B cell (primary cell): ENCODE data around the gene HOXA4. TPM values are rescaled to one million over a fixed set of nuclear protein-coding genes. Genes with fewer than 3 reads are reported as not detected.

Experiments
- ATAC-seq: fragments of 200-7000 bp; cut with Tn5 transposase; one replicate; pipeline ENCODE4 v1.10.0; 2021; ENCODE audit warnings: low read depth, mild to moderate bottlenecking, moderate number of reproducible peaks, moderate library complexity
- CTCF ChIA-PET: fragments of 350-600 bp; sonication (Branson Sonifier 250); formaldehyde crosslinking; loops from one replicate; lab custom pipeline; 2021; ENCODE audit warnings: antibody characterized with exemption, inconsistent platforms; lab: Charles Lee
- POLR2A ChIA-PET: fragments of 350-600 bp; sonication (Branson Sonifier 250); formaldehyde crosslinking; loops from one replicate; lab custom pipeline; 2021; ENCODE audit warnings: antibody characterized with exemption; lab: Charles Lee
- DNase-seq: peaks from one replicate; pipeline ENCODE4 v3.0.0; 2013
- H2AFZ ChIP-seq: 2 replicates; pipeline ENCODE4 v1.6.1; 2012; ENCODE audit warnings: mild to moderate bottlenecking, low read depth, low read length; ENCODE audit not compliant: insufficient read depth, poor library complexity, severe bottlenecking
- H3K27ac ChIP-seq, 2 donors: 1 replicate in 1 of 2; 2 replicates in 1 of 2; pipeline ENCODE4 v1.5.1; 2012 to 2013; ENCODE audit warnings: low read length in 2 of 2, mild to moderate bottlenecking in 2 of 2, moderate library complexity in 1 of 2
- H3K27me3 ChIP-seq, 4 experiments: fragments of 200-600 bp in 1 of 4; sonication (generic) in 1 of 4; replicated peaks in 1 of 4; 1 replicate in 2 of 4; 2 replicates in 2 of 4; pipeline versions ENCODE4 v1.6.1 to v1.7.0; 2013 to 2016; ENCODE audit warnings: low read length in 3 of 4, mild to moderate bottlenecking in 2 of 4, mixed read lengths in 1 of 4, moderate library complexity in 1 of 4; ENCODE audit not compliant: insufficient read depth in 4 of 4, control insufficient read depth in 3 of 4; ENCODE audit errors: control extremely low read depth in 1 of 4
- H3K36me3 ChIP-seq, 2 experiments: replicated peaks in 1 of 2; 1 replicate in 1 of 2; 2 replicates in 1 of 2; pipeline versions ENCODE4 v1.6.1 to v1.7.1; 2013; ENCODE audit warnings: low read length in 1 of 2; ENCODE audit not compliant: insufficient read depth in 2 of 2, control insufficient read depth in 1 of 2; ENCODE audit errors: control extremely low read depth in 1 of 2, extremely low read depth in 1 of 2
- H3K4me1 ChIP-seq, 2 donors: fragments of 200-600 bp in 1 of 2; sonication (generic) in 1 of 2; 1 replicate in 1 of 2; 2 replicates in 1 of 2; pipeline versions ENCODE4 v1.5.1 to v1.6.1; 2013 to 2017; ENCODE audit warnings: low read length in 2 of 2; ENCODE audit not compliant: control insufficient read depth in 2 of 2, insufficient read depth in 2 of 2
- H3K4me2 ChIP-seq: replicated peaks from 2 replicates; pipeline ENCODE3; 2012; ENCODE audit warnings: mild to moderate bottlenecking, low read depth, low read length; ENCODE audit not compliant: poor library complexity, severe bottlenecking
- H3K4me3 ChIP-seq, 5 experiments: fragments of 200-600 bp in 1 of 5; sonication (generic) in 1 of 5; 1 replicate in 3 of 5; 2 replicates in 2 of 5; pipeline versions ENCODE4 v1.5.1 to v1.7.0; 2011 to 2016; ENCODE audit warnings: low read length in 4 of 5, mild to moderate bottlenecking in 4 of 5, low read depth in 2 of 5, control low read depth in 1 of 5, moderate library complexity in 1 of 5; ENCODE audit not compliant: insufficient read depth in 1 of 5; ENCODE audit errors: control extremely low read depth in 1 of 5, extremely low read depth in 1 of 5
- H3K79me2 ChIP-seq: fragments of 200-600 bp; sonication (generic); one replicate; pipeline ENCODE4 v1.6.0; 2016; ENCODE audit warnings: low read length; ENCODE audit not compliant: control insufficient read depth, insufficient read depth
- H3K9ac ChIP-seq: fragments of 200-600 bp; sonication (generic); 2 replicates; pipeline ENCODE4 v1.6.1; 2017; ENCODE audit warnings: mild to moderate bottlenecking, low read length, moderate library complexity
- H3K9me3 ChIP-seq, 3 donors: one replicate each; pipeline versions ENCODE4 v1.6.1 to v1.7.1; 2013; ENCODE audit warnings: low read length in 2 of 3; ENCODE audit not compliant: control insufficient read depth in 2 of 3, insufficient read depth in 1 of 3; ENCODE audit errors: control extremely low read depth in 1 of 3
- H4K20me1 ChIP-seq: 2 replicates; pipeline ENCODE4 v1.6.0; 2012; ENCODE audit warnings: mild to moderate bottlenecking, low read length; ENCODE audit not compliant: insufficient read depth, control insufficient read depth, poor library complexity, severe bottlenecking
- H3K27ac Mint-ChIP-seq: one replicate; pipeline ENCODE4 v1.8.0; 2021; ENCODE audit warnings: mixed read lengths
- H3K27me3 Mint-ChIP-seq: one replicate; pipeline ENCODE4 v1.8.0; 2021; ENCODE audit warnings: mixed read lengths
- H3K4me1 Mint-ChIP-seq: one replicate; pipeline ENCODE4 v1.8.0; 2021; ENCODE audit warnings: mixed read lengths
- H3K4me3 Mint-ChIP-seq: one replicate; pipeline ENCODE4 v1.8.0; 2021; ENCODE audit warnings: mixed read lengths
- H3K9me3 Mint-ChIP-seq: one replicate; pipeline ENCODE4 v1.8.0; 2022; ENCODE audit warnings: mixed read lengths; ENCODE audit not compliant: insufficient read depth
- CTCF ChIP-seq: fragments of 200-600 bp; IDR thresholded peaks from one replicate; pipeline ENCODE4 v1.8.0; 2022; ENCODE audit warnings: antibody characterized with exemption, mild to moderate bottlenecking
- EZH2 ChIP-seq: IDR thresholded peaks from 2 replicates; pipeline ENCODE4 v1.6.1; 2012; ENCODE audit warnings: borderline replicate concordance, low read depth, mild to moderate bottlenecking, moderate library complexity, low read length; ENCODE audit not compliant: insufficient read depth, poor library complexity, severe bottlenecking
- WGBS: methylation state at CpG from one replicate; pipeline ENCODE4 v1.1.5; 2013; ENCODE audit warnings: missing lambda C conversion rate; ENCODE audit not compliant: insufficient coverage; 5-methylcytosine and 5-hydroxymethylcytosine counted together
- intact Hi-C: fragments of 100-400 bp; cut with micrococcal nuclease; formaldehyde crosslinking; loops from one replicate; pipeline ENCODE4 v1.10.0; 2022
- polyA plus RNA-seq: library from polyadenylated mRNA; depleted of rRNA; stranded (reverse); fragments of >200 nt; gene quantifications from 2 replicates; pipeline ENCODE4 v1.2.3, GENCODE V29; 2012
- total RNA-seq, 2 donors: library from RNA; stranded (reverse); fragments of 120-200 nt in 1 of 2; gene quantifications; 1 replicate in 1 of 2; 2 replicates in 1 of 2; pipeline versions ENCODE4 v1.2.3 to v1.2.4, GENCODE V29; 2013 to 2022

The HOXA4 gene
- total and polyA plus RNA-seq, 2 donors (not counting 1 experiment from before 2014, with no cell fraction given) = 0.30 TPM; not detected in 1

- ATAC-seq = peak; percentile 19
- intact Hi-C loops = loop anchor here (5.0 kb wide), 2 partner anchors 413 to 1233 kb away; no protein-coding TSS in a partner anchor
Observed at GRCh38 chr7:27095050-27095896, 35.3 kb downstream of the HOXA4 start.

More at GRCh38 chr7:27095050-27095896, 35.3 kb downstream of the HOXA4 start:
- H3K4me2 ChIP-seq = peak overlapping the region; percentile 97
- Mint-ChIP-seq H3K27me3 (peaks cover 60% of the 10 kb centered on the region), H3K4me3 (peak overlapping the region; percentile 88), H3K4me1 (peaks cover 32% of the 10 kb centered on the region), H3K27ac (peak overlapping the region; percentile 73), H3K9me3 (no peaks in the 10 kb centered on the region)
- peaks cover 12% of the 10 kb centered on the region for H4K20me1 ChIP-seq
- H3K4me3 ChIP-seq = peak overlapping the region; percentile 11 to 91 (median 79)
- no peaks in the 10 kb centered on the region for H3K79me2 ChIP-seq
- peaks cover 32 to 37% of the 10 kb centered on the region in 2 donors for H3K4me1 ChIP-seq
- DNase-seq = peak; percentile 50
- TF ChIP-seq CTCF (no peak), EZH2 (peak; percentile 47)
- peaks cover 2 to 80% (median 47%) of the 10 kb centered on the region in 4 experiments for H3K27me3 ChIP-seq
- H2AFZ ChIP-seq = peak overlapping the region; percentile 93
- H3K9me3 ChIP-seq = peaks cover 0 to 21% (median 0%) of the 10 kb centered on the region in 3 donors
- H3K27ac ChIP-seq = no peak overlapping the region
- H3K36me3 ChIP-seq = no peaks in the 10 kb centered on the region
- ChIA-PET CTCF (no interaction called here), POLR2A (no interaction called here)
- H3K9ac ChIP-seq = peak overlapping the region; percentile 91
- WGBS = 3% methylated on average over 26 of the region's 33 CpGs
